NCI-H146 (cell line): ENCODE data around the gene CTBS.

Experiments used
- DNase-seq: peaks from one replicate; lab custom pipeline; 2025; lab: John Stamatoyannopoulos, UW

Gene CTBS

DNA sequence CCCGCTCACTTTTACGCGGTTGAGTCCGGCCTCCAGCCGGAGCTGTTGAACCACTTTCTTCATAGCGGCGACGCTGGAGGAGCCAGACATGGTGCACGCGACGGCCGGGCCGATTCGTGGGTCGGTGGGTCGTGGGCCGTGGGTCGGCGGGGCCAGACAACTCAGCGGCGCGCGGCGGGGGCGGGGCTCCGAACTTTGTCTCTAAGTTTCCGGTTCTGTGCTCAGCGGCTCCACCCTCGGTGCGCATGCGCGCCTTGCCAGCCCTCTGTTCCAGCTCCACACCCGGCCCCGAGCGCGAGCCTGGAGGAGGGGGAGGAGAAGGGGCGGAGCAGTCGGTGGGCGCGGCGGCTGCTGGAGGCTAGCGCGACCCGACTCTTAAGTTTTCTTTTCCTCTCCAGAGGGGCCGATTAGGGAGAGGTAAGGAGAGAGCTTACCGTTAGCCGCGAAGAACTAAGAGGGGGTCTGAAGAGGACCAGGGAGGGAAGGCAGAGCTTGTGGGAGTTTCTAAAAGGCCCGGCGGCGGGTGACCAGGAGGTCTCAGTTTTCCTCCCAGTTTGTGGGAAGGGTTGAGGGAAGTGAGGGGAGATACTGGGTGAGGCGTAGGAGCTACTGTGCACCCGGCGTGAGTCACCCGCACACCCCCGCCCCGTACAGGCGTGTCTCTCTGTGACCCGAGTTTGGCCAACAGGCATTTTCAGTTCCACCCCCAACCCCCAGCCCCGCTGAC, 68.1 kb downstream of the CTBS start, which contains the start of the genes GNG5 and SPATA1:
Gene GNG5, minus strand, starts transcription at position 580 of the 727 bp plus-strand sequence. Its CDS starts 490 bp downstream, at position 90.
Gene SPATA1, plus strand, starts transcription at position 385 of the 727 bp plus-strand sequence. CDS start 9,974 bp downstream, outside the sequence.
- DNase-seq = peak; percentile 95

GRCh38 chr1:84505493-84506001, 68.7 kb downstream of the CTBS start:
- peak; percentile 77 for DNase-seq

DNA sequence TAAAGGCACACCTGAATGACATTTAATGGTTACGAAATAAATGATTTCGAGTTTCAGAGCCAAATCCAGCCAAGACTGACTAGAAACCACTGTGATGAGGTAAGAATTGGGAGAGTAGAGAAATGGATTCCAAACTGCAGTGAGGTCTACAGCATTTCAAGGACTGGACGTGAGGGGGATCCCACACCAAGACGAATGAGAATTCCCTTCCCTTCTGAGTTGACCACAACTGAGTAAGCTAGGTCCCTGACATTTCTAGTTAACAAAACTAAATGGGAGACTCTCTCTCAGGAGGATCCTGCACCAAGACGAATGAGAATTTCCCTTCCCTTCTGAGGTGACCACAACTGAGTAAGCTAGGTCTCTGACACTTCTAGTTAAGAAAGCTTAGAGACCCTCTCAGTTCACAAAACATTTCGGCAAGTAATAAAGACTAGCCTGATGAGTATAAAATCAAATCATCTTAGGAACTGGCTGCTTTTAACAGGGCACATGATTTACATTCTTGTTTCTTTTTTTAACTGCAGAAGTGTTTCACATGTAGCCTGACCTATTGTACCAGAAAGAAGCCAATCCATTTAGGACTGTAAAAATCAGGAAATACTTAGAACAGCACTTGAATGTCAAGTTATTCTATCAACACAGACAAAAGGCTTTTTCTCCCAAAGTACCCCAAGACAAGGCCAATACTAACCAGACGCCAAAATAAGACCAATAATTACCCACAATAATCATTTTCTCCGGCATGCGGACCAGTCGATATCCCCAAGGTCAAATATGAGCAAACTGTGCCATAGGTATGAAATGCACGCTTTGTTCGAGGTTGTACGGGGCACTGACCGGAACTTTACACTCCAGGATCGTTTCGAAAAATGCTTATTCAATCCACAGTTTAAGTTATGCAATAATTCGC, 69.4 kb downstream of the CTBS start:
- peak; percentile 16 for DNase-seq

DNA sequence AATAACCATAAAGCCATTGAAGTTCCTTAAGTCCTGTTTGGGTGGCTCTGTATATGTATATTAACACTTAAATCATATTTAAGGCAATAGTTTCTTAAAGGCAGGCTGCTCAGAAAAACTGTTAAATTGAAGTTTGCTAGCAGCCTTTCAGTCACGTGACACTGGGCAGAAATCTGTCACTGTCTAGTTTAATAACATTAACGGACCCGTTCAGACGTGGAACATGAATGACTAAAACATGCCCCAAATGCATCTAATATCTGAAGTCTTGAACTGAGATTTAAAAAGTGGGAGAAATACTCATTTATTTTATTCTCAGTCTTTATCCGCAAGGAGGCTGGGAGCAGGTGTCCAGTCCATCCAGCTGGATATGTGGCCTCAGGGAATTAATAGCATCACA, 71.3 kb downstream of the CTBS start:
- no peak for DNase-seq
